Uterus (tissue), 4 donors: Measurements from ENCODE around the gene ADARB2. TPM values are rescaled to one million over a fixed set of nuclear protein-coding genes. Genes with fewer than 3 reads are reported as not detected.

Experiments
- DNase-seq, 2 donors: peaks; one replicate each; pipeline ENCODE4 v3.0.0-alpha.2; 2019 to 2020
- H3K27ac ChIP-seq, 2 donors: fragments of 200-600 bp; sonication (generic); 1 replicate in 1 of 2; 2 replicates in 1 of 2; pipeline ENCODE4 v1.5.1; 2016 to 2018
- H3K27me3 ChIP-seq, 2 donors: fragments of 200-600 bp; sonication (generic); one replicate each; pipeline ENCODE4 v1.5.1; 2018 to 2019; ENCODE audit warnings: control low read depth in 1 of 2
- H3K36me3 ChIP-seq, 2 donors: fragments of 200-600 bp; sonication (generic); one replicate each; pipeline ENCODE4 v1.5.1; 2019; ENCODE audit warnings: control low read depth in 1 of 2
- H3K4me1 ChIP-seq, 2 donors: fragments of 200-600 bp; sonication (generic); one replicate each; pipeline ENCODE4 v1.5.1; 2018 to 2019; ENCODE audit warnings: control low read depth in 1 of 2
- H3K4me3 ChIP-seq, 2 donors: fragments of 200-600 bp; sonication (generic); 1 replicate in 1 of 2; 2 replicates in 1 of 2; pipeline ENCODE4 v1.5.1; 2018 to 2019; ENCODE audit warnings: mild to moderate bottlenecking in 1 of 2
- H3K9me3 ChIP-seq, 2 donors: fragments of 200-600 bp; sonication (generic); one replicate each; pipeline ENCODE4 v1.5.1; 2019; ENCODE audit warnings: control low read depth in 1 of 2
- CTCF ChIP-seq, 4 experiments: fragments of 200-600 bp in 2 of 4; fragments of 450-650 bp in 2 of 4; sonication (generic) in 2 of 4; IDR thresholded peaks; one replicate each; pipeline ENCODE4 v1.5.1; 2016 to 2019; ENCODE audit warnings: antibody characterized with exemption in 4 of 4, mild to moderate bottlenecking in 2 of 4, moderate library complexity in 1 of 4
- POLR2A ChIP-seq, 2 donors: fragments of 450-650 bp; IDR thresholded peaks; one replicate each; pipeline ENCODE4 v1.6.1; 2016; ENCODE audit warnings: antibody characterized with exemption in 2 of 2, mild to moderate bottlenecking in 1 of 2, moderate library complexity in 1 of 2
- intact Hi-C: fragments of 100-400 bp; cut with DNase I; formaldehyde crosslinking; loops from one replicate; pipeline ENCODE4 v1.15.1; 2023; ENCODE audit warnings: low total_unique reads
- total RNA-seq, 4 donors: library from RNA; depleted of rRNA in 3 of 4; stranded (reverse); fragments of >200 nt in 3 of 4; gene quantifications; one replicate each; pipeline versions ENCODE4 v1.1.0 to v1.2.4, GENCODE V29; 2014 to 2023
- donor health status: DM: yes; HTN: yes; CAD: no.

The ADARB2 gene
- total RNA-seq, 4 donors from 2014 or later = 0.76 to 2.6 (median 2.0) TPM; not detected in 1

- TF ChIP-seq POLR2A (IDR thresholded peaks at IDR 0.05) (no peak), CTCF (IDR thresholded peaks at IDR 0.05) (no peak)
- Histone ChIP-seq H3K27me3 (no peaks in the 10 kb centered on the region), H3K4me1 (no peaks in the 10 kb centered on the region), H3K27ac (no peak overlapping the region), H3K9me3 (no peaks in the 10 kb centered on the region), H3K36me3 (no peaks in the 10 kb centered on the region), H3K4me3 (no peak overlapping the region)
- intact Hi-C loops = no loop called here
- no peak for DNase-seq
These were observed 134.1 kb downstream of the ADARB2 start for GRCh38 chr10:1603181-1603580.

GRCh38 chr10:1602037-1602484 lies 135.3 kb downstream of the ADARB2 start:
- intact Hi-C loops = no loop called here
- no peaks in the 10 kb centered on the region for H3K4me1 ChIP-seq
- H3K27ac ChIP-seq = no peak overlapping the region
- TF ChIP-seq CTCF (IDR thresholded peaks at IDR 0.05) (no peak), POLR2A (IDR thresholded peaks at IDR 0.05) (no peak)
- no peaks in the 10 kb centered on the region for H3K27me3 ChIP-seq
- H3K9me3 ChIP-seq = no peaks in the 10 kb centered on the region
- H3K36me3 ChIP-seq = no peaks in the 10 kb centered on the region
- no peak for DNase-seq
- no peak overlapping the region for H3K4me3 ChIP-seq

- H3K36me3 ChIP-seq = no peaks in the 10 kb centered on the region
- TF ChIP-seq POLR2A (IDR thresholded peaks at IDR 0.05) (no peak), CTCF (IDR thresholded peaks at IDR 0.05) (no peak)
- no peaks in the 10 kb centered on the region for H3K9me3 ChIP-seq
- intact Hi-C loops = no loop called here
- no peaks in the 10 kb centered on the region for H3K4me1 ChIP-seq
- H3K27ac ChIP-seq = no peak overlapping the region
- H3K27me3 ChIP-seq = no peaks in the 10 kb centered on the region
- DNase-seq = no peak
- H3K4me3 ChIP-seq = no peak overlapping the region
These were observed 135.9 kb downstream of the ADARB2 start for GRCh38 chr10:1601406-1601805.

- H3K4me1 ChIP-seq = no peaks in the 10 kb centered on the region
- H3K27ac ChIP-seq = no peak overlapping the region
- no peak for TF ChIP-seq POLR2A (IDR thresholded peaks at IDR 0.05)
- no peak for TF ChIP-seq CTCF (IDR thresholded peaks at IDR 0.05)
- H3K9me3 ChIP-seq = no peaks in the 10 kb centered on the region
- no peaks in the 10 kb centered on the region for H3K36me3 ChIP-seq
- H3K27me3 ChIP-seq = no peaks in the 10 kb centered on the region
- intact Hi-C loops = no loop called here
- no peak for DNase-seq
- no peak overlapping the region for H3K4me3 ChIP-seq
These were observed 136.5 kb downstream of the ADARB2 start for GRCh38 chr10:1600861-1601260.

GRCh38 chr10:1598393-1599153 lies 138.8 kb downstream of the ADARB2 start:
- no peaks in the 10 kb centered on the region for H3K9me3 ChIP-seq
- DNase-seq = no peak
- H3K4me3 ChIP-seq = no peak overlapping the region
- no peak overlapping the region for H3K27ac ChIP-seq
- H3K4me1 ChIP-seq = no peaks in the 10 kb centered on the region
- intact Hi-C loops = no loop called here
- no peaks in the 10 kb centered on the region for H3K36me3 ChIP-seq
- TF ChIP-seq CTCF (IDR thresholded peaks at IDR 0.05) (no peak), POLR2A (IDR thresholded peaks at IDR 0.05) (no peak)
- H3K27me3 ChIP-seq = no peaks in the 10 kb centered on the region
